H1 (cell line): Measurements from ENCODE around the gene MYOM1.

Source experiments
- BRCA1 ChIP-seq: IDR thresholded peaks from 2 replicates; pipeline ENCODE4 v1.6.1; 2012; ENCODE audit warnings: low read depth, low read length, improper control_type of control experiment
- HDAC6 ChIP-seq: IDR thresholded peaks from one replicate; pipeline ENCODE4 v1.7.1; 2012; ENCODE audit warnings: low read depth, mild to moderate bottlenecking, inconsistent platforms, low read length, moderate library complexity
- POLR2A ChIP-seq, 2 experiments: IDR thresholded peaks; 1 replicate in 1 of 2; 2 replicates in 1 of 2; pipeline ENCODE4 v1.6.1; 2011; ENCODE audit warnings: low read depth in 2 of 2, low read length in 2 of 2, mild to moderate bottlenecking in 2 of 2; ENCODE audit errors: control extremely low read depth in 1 of 2
- RFX5 ChIP-seq: IDR thresholded peaks from 2 replicates; pipeline ENCODE4 v1.6.1; 2011; ENCODE audit warnings: low read depth, low read length, improper control_type of control experiment, borderline replicate concordance

GRCh38 chr18:3118195-3119010 lies 101.4 kb downstream of the MYOM1 start:
- no peak for TF ChIP-seq POLR2A (IDR thresholded peaks at IDR 0.05; ENCODE audit: control extremely low read depth in 1 of 2, low read depth in 2 of 2, low read length in 2 of 2)
- TF ChIP-seq BRCA1 = no peak
- no peak for TF ChIP-seq RFX5
- TF ChIP-seq HDAC6 = no peak
